ENCODE data around the gene PIGS. TPM values are rescaled to one million over a fixed set of nuclear protein-coding genes. Genes with fewer than 3 reads are reported as not detected.

Gene PIGS
- total RNA-seq, 1 experiment from 2014 or later, result 45.8 TPM

DNA sequence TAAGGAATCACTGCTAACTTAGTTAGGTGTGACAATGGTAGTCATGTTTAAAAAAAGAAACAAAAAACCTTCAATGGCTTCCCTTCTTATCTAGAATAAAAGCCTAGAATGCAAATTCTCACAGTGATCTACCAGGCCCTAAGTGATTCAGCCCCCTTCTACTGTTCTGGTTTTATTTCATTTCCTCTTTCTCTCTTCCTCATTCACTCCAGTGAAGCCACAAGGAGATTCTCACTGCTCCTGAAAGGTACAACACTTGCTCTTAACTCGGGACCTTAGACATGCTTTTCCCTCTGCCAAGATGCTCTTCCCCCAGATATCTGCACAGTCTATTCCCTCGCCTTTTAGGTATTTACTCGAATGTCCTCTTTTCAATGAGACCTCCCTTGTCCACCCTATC, 3.7 kb downstream of the PIGS start:
- H2AFZ ChIP-seq (ENCODE audit: low read depth, low read length, poor library complexity, severe bottlenecking), result no peak overlapping the region
- POLR2A ChIA-PET, result no interaction called here
- TF ChIP-seq ELF1 (IDR thresholded peaks at IDR 0.05; ENCODE audit: borderline replicate concordance, low read depth) (no peak), TCF7L2 (IDR thresholded peaks at IDR 0.05; ENCODE audit: borderline replicate concordance, extremely low read depth, insufficient read depth, insufficient read length) (no peak), POLR2A (IDR thresholded peaks at IDR 0.05; ENCODE audit: borderline replicate concordance, extremely low read depth, insufficient read depth, insufficient read length) (no peak), CBX3 (IDR thresholded peaks at IDR 0.05; ENCODE audit: low read depth) (no peak)
- TF ChIP-seq, protein P1, sequence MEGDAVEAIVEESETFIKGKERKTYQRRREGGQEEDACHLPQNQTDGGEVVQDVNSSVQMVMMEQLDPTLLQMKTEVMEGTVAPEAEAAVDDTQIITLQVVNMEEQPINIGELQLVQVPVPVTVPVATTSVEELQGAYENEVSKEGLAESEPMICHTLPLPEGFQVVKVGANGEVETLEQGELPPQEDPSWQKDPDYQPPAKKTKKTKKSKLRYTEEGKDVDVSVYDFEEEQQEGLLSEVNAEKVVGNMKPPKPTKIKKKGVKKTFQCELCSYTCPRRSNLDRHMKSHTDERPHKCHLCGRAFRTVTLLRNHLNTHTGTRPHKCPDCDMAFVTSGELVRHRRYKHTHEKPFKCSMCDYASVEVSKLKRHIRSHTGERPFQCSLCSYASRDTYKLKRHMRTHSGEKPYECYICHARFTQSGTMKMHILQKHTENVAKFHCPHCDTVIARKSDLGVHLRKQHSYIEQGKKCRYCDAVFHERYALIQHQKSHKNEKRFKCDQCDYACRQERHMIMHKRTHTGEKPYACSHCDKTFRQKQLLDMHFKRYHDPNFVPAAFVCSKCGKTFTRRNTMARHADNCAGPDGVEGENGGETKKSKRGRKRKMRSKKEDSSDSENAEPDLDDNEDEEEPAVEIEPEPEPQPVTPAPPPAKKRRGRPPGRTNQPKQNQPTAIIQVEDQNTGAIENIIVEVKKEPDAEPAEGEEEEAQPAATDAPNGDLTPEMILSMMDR (IDR thresholded peaks at IDR 0.05 in 2 of 3, conservative IDR thresholded peaks at IDR 0.05 in 1 of 3; ENCODE audit: borderline replicate concordance in 1 of 3, insufficient read depth in 1 of 3, low read depth in 2 of 3, low read length in 2 of 3), result no peak
- H3K9me3 ChIP-seq (ENCODE audit: control insufficient read depth in 1 of 2, insufficient read depth in 1 of 2, low read depth in 1 of 2, low read length in 2 of 2), result no peaks in the 10 kb centered on the region
- RAD21 ChIA-PET (ENCODE audit: low non-redundant PET in 1 of 2, low total read pairs in 2 of 2, uncharacterized antibody in 2 of 2, unreplicated experiment in 2 of 2), result no interaction called here
- no TSS peak for BruUV-seq (replicated peaks)
- peaks cover 34% of the 10 kb centered on the region for H3K79me2 ChIP-seq (ENCODE audit: insufficient read depth, low read length)
- H3K27me3 ChIP-seq (ENCODE audit: insufficient read depth, low read length), result no peaks in the 10 kb centered on the region
- H4K20me1 ChIP-seq (ENCODE audit: insufficient read depth), result no peaks in the 10 kb centered on the region
- no peak overlapping the region for H3K9ac ChIP-seq (ENCODE audit: low read length)
- CTCF ChIA-PET, result no interaction called here
- no peak overlapping the region for H3K4me3 ChIP-seq (replicated peaks in 1 of 2; ENCODE audit: low read depth in 1 of 2, low read length in 2 of 2)
- intact Hi-C loops (cut with micrococcal nuclease), result no loop called here
- ATAC-seq, result no peak
- peaks cover 6 to 30% of the 10 kb centered on the region in 2 experiments for H3K4me1 ChIP-seq (ENCODE audit: control insufficient read depth in 1 of 2, insufficient read depth in 2 of 2, low read length in 2 of 2)
- no peak for DNase-seq (ENCODE audit: low read depth, low spot score)
- H3K4me2 ChIP-seq (ENCODE audit: low read length), result no peak overlapping the region
- no peaks in the 10 kb centered on the region for H3K9me2 ChIP-seq (ENCODE audit: insufficient read depth)
- H3K27ac ChIP-seq (ENCODE audit: low read depth, low read length), result no peak overlapping the region
- peaks cover 3 to 8% of the 10 kb centered on the region in 2 experiments; a peak in 2 of 4 replicates for H3K36me3 ChIP-seq (ENCODE audit: control insufficient read depth in 1 of 2, insufficient read depth in 2 of 2, low read length in 2 of 2)

GRCh38 chr17:28563475-28563874, 7.8 kb downstream of the PIGS start:
- H3K4me2 ChIP-seq (ENCODE audit: low read length), result peak overlapping the region; percentile 20
- no TSS peak for BruUV-seq (replicated peaks)
- DNase-seq (ENCODE audit: low read depth, low spot score), result no peak
- no peaks in the 10 kb centered on the region for H3K9me3 ChIP-seq (ENCODE audit: control insufficient read depth in 1 of 2, insufficient read depth in 1 of 2, low read depth in 1 of 2, low read length in 2 of 2)
- H3K36me3 ChIP-seq (ENCODE audit: control insufficient read depth in 1 of 2, insufficient read depth in 2 of 2, low read length in 2 of 2), result peaks cover 11 to 17% of the 10 kb centered on the region in 2 experiments; a peak in 3 of 4 replicates
- H4K20me1 ChIP-seq (ENCODE audit: insufficient read depth), result no peaks in the 10 kb centered on the region
- H3K9me2 ChIP-seq (ENCODE audit: insufficient read depth), result no peaks in the 10 kb centered on the region
- H2AFZ ChIP-seq (ENCODE audit: low read depth, low read length, poor library complexity, severe bottlenecking), result no peak overlapping the region
- ChIA-PET POLR2A (no interaction called here), RAD21 (ENCODE audit: low non-redundant PET in 1 of 2, low total read pairs in 2 of 2, uncharacterized antibody in 2 of 2, unreplicated experiment in 2 of 2) (no interaction called here), CTCF (no interaction called here)
- TF ChIP-seq JUND (IDR thresholded peaks at IDR 0.05) (no peak), FOSL1 (IDR thresholded peaks at IDR 0.05; ENCODE audit: low read depth) (no peak), ELF1 (IDR thresholded peaks at IDR 0.05; ENCODE audit: borderline replicate concordance, low read depth) (no peak), RAD21 (IDR thresholded peaks at IDR 0.05; ENCODE audit: low read depth) (no peak)
- peaks cover 6 to 11% of the 10 kb centered on the region in 2 experiments; a peak in 3 of 4 replicates for H3K4me1 ChIP-seq (ENCODE audit: control insufficient read depth in 1 of 2, insufficient read depth in 2 of 2, low read length in 2 of 2)
- ATAC-seq, result peak; percentile 84
- H3K27ac ChIP-seq (ENCODE audit: low read depth, low read length), result no peak overlapping the region
- H3K9ac ChIP-seq (ENCODE audit: low read length), result no peak overlapping the region
- H3K27me3 ChIP-seq (ENCODE audit: insufficient read depth, low read length), result no peaks in the 10 kb centered on the region
- intact Hi-C loops (cut with micrococcal nuclease), result no loop called here
- H3K4me3 ChIP-seq (replicated peaks in 1 of 2; ENCODE audit: low read depth in 1 of 2, low read length in 2 of 2), result no peak overlapping the region
- peaks cover 12% of the 10 kb centered on the region; the same call in 1 of the 2 replicates for H3K79me2 ChIP-seq (ENCODE audit: insufficient read depth, low read length)
